Sigmoid colon (tissue), 7 donors: ENCODE data around the gene STAT4. TPM values are rescaled to one million over a fixed set of nuclear protein-coding genes. Genes with fewer than 3 reads are reported as not detected.

Experiments
- DNase-seq: peaks from one replicate; pipeline ENCODE4 v3.0.0-alpha.2; 2019
- H3K27ac ChIP-seq, 4 donors: fragments of 200-600 bp; sonication (generic); one replicate each; pipeline ENCODE4 v1.5.1; 2016 to 2019; ENCODE audit warnings: mild to moderate bottlenecking in 1 of 4
- H3K27me3 ChIP-seq, 3 donors: fragments of 200-600 bp; sonication (generic); one replicate each; pipeline ENCODE4 v1.5.1; 2019; ENCODE audit warnings: mild to moderate bottlenecking in 1 of 3
- H3K36me3 ChIP-seq, 4 donors: fragments of 200-600 bp; sonication (generic); one replicate each; pipeline ENCODE4 v1.5.1; 2016 to 2019
- H3K4me1 ChIP-seq, 4 donors: fragments of 200-600 bp; sonication (generic); one replicate each; pipeline ENCODE4 v1.5.1; 2017 to 2019
- H3K4me3 ChIP-seq, 4 donors: fragments of 200-600 bp; sonication (generic); one replicate each; pipeline ENCODE4 v1.5.1; 2017 to 2019; ENCODE audit warnings: mild to moderate bottlenecking in 2 of 4, moderate library complexity in 1 of 4
- H3K9me3 ChIP-seq, 4 donors: fragments of 200-600 bp in 3 of 4; sonication (generic) in 3 of 4; one replicate each; pipeline versions ENCODE4 v1.5.1 to v1.6.1; 2013 to 2019
- EP300 ChIP-seq, 4 donors: sonication (generic); formaldehyde crosslinking; IDR thresholded peaks; one replicate each; pipeline ENCODE4 v1.6.1; 2017; ENCODE audit warnings: antibody characterized with exemption in 4 of 4
- POLR2A ChIP-seq, 2 donors: fragments of 450-650 bp; IDR thresholded peaks; one replicate each; pipeline ENCODE4 v1.6.1; 2016; ENCODE audit warnings: antibody characterized with exemption in 2 of 2, mild to moderate bottlenecking in 2 of 2, moderate library complexity in 2 of 2
- POLR2AphosphoS5 ChIP-seq, 4 donors: sonication (generic); formaldehyde crosslinking; IDR thresholded peaks; one replicate each; pipeline ENCODE4 v1.6.1; 2017; ENCODE audit warnings: antibody characterized with exemption in 4 of 4
- WGBS, 2 donors: extraction: QIAGEN DNeasy Blood & Tissue Kit; methylation state at CpG; one replicate each; pipeline ENCODE4 v1.1.7; 2013; 5-methylcytosine and 5-hydroxymethylcytosine counted together
- intact Hi-C: fragments of 100-400 bp; cut with DNase I; formaldehyde crosslinking; loops from one replicate; pipeline ENCODE4 v1.15.1; 2023
- polyA plus RNA-seq, 3 donors: library from polyadenylated mRNA; stranded (reverse); fragments of 200-250 nt; gene quantifications; one replicate each; pipeline ENCODE4 v1.2.3, GENCODE V29; 2013
- total RNA-seq, 4 donors: library from RNA; depleted of rRNA; stranded (reverse); fragments of >200 nt; gene quantifications; one replicate each; pipeline ENCODE4 v1.1.0, GENCODE V29; 2016
- TF ChIP-seq, protein P1 (sequence below), 4 experiments: fragments of 450-650 bp in 3 of 4; fragments of 200-600 bp in 1 of 4; IDR thresholded peaks; one replicate each; pipeline ENCODE4 v1.5.1; 2016 to 2019; ENCODE audit warnings: antibody characterized with exemption in 4 of 4, mild to moderate bottlenecking in 3 of 4, moderate library complexity in 2 of 4
- donor health status: healthy with polysubstance abuse.
- donor health status: Bipolar disorder and iron deficiency.
- donor health status: healthy.

The STAT4 gene
- total and polyA plus RNA-seq, 7 donors, result 0.46 to 4.6 (median 0.70) TPM; not detected in 1

GRCh38 chr2:191001032-191001431, 149.8 kb downstream of the STAT4 start:
- no peak overlapping the region for H3K4me3 ChIP-seq
- TF ChIP-seq, protein P1, sequence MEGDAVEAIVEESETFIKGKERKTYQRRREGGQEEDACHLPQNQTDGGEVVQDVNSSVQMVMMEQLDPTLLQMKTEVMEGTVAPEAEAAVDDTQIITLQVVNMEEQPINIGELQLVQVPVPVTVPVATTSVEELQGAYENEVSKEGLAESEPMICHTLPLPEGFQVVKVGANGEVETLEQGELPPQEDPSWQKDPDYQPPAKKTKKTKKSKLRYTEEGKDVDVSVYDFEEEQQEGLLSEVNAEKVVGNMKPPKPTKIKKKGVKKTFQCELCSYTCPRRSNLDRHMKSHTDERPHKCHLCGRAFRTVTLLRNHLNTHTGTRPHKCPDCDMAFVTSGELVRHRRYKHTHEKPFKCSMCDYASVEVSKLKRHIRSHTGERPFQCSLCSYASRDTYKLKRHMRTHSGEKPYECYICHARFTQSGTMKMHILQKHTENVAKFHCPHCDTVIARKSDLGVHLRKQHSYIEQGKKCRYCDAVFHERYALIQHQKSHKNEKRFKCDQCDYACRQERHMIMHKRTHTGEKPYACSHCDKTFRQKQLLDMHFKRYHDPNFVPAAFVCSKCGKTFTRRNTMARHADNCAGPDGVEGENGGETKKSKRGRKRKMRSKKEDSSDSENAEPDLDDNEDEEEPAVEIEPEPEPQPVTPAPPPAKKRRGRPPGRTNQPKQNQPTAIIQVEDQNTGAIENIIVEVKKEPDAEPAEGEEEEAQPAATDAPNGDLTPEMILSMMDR (IDR thresholded peaks at IDR 0.05), result no peak
- TF ChIP-seq EP300 (IDR thresholded peaks at IDR 0.05) (no peak), POLR2AphosphoS5 (IDR thresholded peaks at IDR 0.05) (no peak), POLR2A (IDR thresholded peaks at IDR 0.05) (no peak)
- intact Hi-C loops, result no loop called here
- peaks cover 12 to 96% (median 37%) of the 10 kb centered on the region in 4 donors for H3K36me3 ChIP-seq
- H3K27me3 ChIP-seq, result no peaks in the 10 kb centered on the region
- no peak for DNase-seq
- H3K4me1 ChIP-seq, result peaks cover 0 to 20% (median 14%) of the 10 kb centered on the region in 4 donors
- no peaks in the 10 kb centered on the region for H3K9me3 ChIP-seq
- no peak overlapping the region for H3K27ac ChIP-seq
- 14 to 61% methylated on average over 2 of the region's 2 CpGs for WGBS, 2 donors

GRCh38 chr2:190999949-191000665, 150.7 kb downstream of the STAT4 start:
- H3K4me1 ChIP-seq, result peaks cover 0 to 20% (median 14%) of the 10 kb centered on the region in 4 donors
- no peak overlapping the region for H3K4me3 ChIP-seq
- TF ChIP-seq EP300 (IDR thresholded peaks at IDR 0.05) (no peak), POLR2A (IDR thresholded peaks at IDR 0.05) (no peak), POLR2AphosphoS5 (IDR thresholded peaks at IDR 0.05) (no peak)
- TF ChIP-seq, protein P1 (IDR thresholded peaks at IDR 0.05), result no peak
- no peak overlapping the region for H3K27ac ChIP-seq
- intact Hi-C loops, result no loop called here
- no peak for DNase-seq
- no peaks in the 10 kb centered on the region for H3K27me3 ChIP-seq
- WGBS, 2 donors, result 92 to 93% methylated on average over 9 of the region's 9 CpGs
- H3K36me3 ChIP-seq, result peaks cover 5 to 96% (median 38%) of the 10 kb centered on the region in 4 donors
- no peaks in the 10 kb centered on the region for H3K9me3 ChIP-seq

- no peak overlapping the region for H3K4me3 ChIP-seq
- H3K9me3 ChIP-seq, result no peaks in the 10 kb centered on the region
- H3K4me1 ChIP-seq, result peaks cover 0 to 20% (median 14%) of the 10 kb centered on the region in 4 donors
- peaks cover 8 to 96% (median 43%) of the 10 kb centered on the region in 4 donors for H3K36me3 ChIP-seq
- 89% methylated on average over 7 of the region's 7 CpGs for WGBS, 2 donors
- H3K27me3 ChIP-seq, result no peaks in the 10 kb centered on the region
- no peak overlapping the region for H3K27ac ChIP-seq
- intact Hi-C loops, result no loop called here
- no peak for DNase-seq
- TF ChIP-seq, protein P1 (IDR thresholded peaks at IDR 0.05), result no peak
- TF ChIP-seq POLR2A (IDR thresholded peaks at IDR 0.05), result no peak
- TF ChIP-seq POLR2AphosphoS5 (IDR thresholded peaks at IDR 0.05), result no peak
- TF ChIP-seq EP300 (IDR thresholded peaks at IDR 0.05), result no peak
Measured at GRCh38 chr2:190999058-190999457, 151.7 kb downstream of the STAT4 start.

DNA sequence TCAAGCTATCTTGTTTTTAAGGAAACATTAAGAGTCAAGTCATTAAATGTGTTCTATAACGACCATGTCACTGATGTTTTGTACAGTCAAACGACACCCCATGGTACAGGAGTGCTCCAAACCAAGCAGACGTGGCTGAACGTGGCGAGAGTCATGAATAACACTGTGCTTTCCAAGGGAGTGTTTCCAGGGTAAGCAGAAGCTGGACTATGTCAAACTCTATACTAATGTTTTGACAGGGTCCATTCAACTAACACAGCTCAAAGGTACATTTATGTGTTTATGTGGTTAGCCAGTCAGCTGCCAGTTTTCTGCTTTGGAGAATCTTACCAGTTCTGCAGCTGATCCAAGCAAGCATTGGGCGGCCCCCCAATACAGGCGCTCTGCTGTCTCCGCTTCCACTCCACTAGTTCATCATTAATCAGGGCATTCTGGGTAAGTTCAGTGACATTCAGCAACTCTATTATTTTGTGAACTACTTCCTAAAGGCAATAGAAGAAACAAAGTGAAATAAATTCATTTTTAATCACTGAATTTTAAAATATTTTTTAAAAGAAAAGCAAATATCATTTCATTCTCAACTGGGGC, 153.2 kb downstream of the STAT4 start:
- Histone ChIP-seq H3K27ac (peak overlapping the region in 3 of 4 donors; percentile 6 to 62 (median 60)), H3K9me3 (no peaks in the 10 kb centered on the region), H3K27me3 (no peaks in the 10 kb centered on the region), H3K36me3 (peaks cover 8 to 96% (median 43%) of the 10 kb centered on the region in 4 donors), H3K4me1 (peaks cover 0 to 20% (median 14%) of the 10 kb centered on the region in 4 donors), H3K4me3 (no peak overlapping the region)
- TF ChIP-seq, protein P1 (IDR thresholded peaks at IDR 0.05), result no peak
- TF ChIP-seq EP300 (IDR thresholded peaks at IDR 0.05) (no peak), POLR2AphosphoS5 (IDR thresholded peaks at IDR 0.05) (peak; percentile 79 to 92 (median 86))
- WGBS, 2 donors, result 82 to 93% methylated on average over 8 of the region's 8 CpGs
- intact Hi-C loops, result no loop called here
- no peak for DNase-seq
